OCI-LY1 (cell line): Measurements from ENCODE around the gene C2orf15.

Source experiments
- EZH2 ChIP-seq: fragments of 200-600 bp; sonication (generic), shearing (Covaris generic); IDR thresholded peaks from 2 replicates; pipeline ENCODE4 v1.8.0; 2017; ENCODE audit warnings: borderline replicate concordance, mixed run types, mild to moderate bottlenecking, antibody characterized with exemption, low read length, moderate library complexity, mixed read lengths
- TF ChIP-seq, protein P1 (sequence below): fragments of 200-600 bp; sonication (generic), shearing (Covaris generic); IDR thresholded peaks from 2 replicates; pipeline ENCODE4 v1.5.1; 2017; ENCODE audit warnings: mild to moderate bottlenecking, antibody characterized with exemption, low read length, moderate library complexity, mixed read lengths

DNA sequence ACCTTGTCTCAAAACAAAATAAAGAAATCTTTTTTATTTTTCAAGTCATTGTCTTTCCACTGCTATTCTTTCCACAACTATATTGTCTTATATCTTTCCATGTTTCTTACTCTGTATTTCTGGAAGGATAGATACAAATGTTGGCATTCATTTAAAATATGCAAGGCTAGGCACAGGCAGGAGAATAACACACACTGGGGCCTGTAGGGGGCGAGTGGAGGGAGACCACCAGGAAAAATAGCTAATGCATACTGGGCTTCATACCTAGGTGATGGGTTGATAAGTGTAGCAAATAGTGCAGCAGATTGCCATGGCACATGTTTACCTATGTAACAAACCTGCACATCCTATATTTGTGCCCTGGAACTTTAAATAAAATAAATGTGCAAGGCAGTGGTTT is 49.0 kb downstream of the C2orf15 start:
- TF ChIP-seq, protein P1, sequence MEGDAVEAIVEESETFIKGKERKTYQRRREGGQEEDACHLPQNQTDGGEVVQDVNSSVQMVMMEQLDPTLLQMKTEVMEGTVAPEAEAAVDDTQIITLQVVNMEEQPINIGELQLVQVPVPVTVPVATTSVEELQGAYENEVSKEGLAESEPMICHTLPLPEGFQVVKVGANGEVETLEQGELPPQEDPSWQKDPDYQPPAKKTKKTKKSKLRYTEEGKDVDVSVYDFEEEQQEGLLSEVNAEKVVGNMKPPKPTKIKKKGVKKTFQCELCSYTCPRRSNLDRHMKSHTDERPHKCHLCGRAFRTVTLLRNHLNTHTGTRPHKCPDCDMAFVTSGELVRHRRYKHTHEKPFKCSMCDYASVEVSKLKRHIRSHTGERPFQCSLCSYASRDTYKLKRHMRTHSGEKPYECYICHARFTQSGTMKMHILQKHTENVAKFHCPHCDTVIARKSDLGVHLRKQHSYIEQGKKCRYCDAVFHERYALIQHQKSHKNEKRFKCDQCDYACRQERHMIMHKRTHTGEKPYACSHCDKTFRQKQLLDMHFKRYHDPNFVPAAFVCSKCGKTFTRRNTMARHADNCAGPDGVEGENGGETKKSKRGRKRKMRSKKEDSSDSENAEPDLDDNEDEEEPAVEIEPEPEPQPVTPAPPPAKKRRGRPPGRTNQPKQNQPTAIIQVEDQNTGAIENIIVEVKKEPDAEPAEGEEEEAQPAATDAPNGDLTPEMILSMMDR = peak; percentile 5; the same call in 1 of the 2 replicates
- no peak for TF ChIP-seq EZH2
